Stimulated activated CD8-positive, alpha-beta memory T cell treated with anti-CD3 and anti-CD28 coated beads, Interleukin-7, amount 100 ng/mL, for 48 hours (primary cell): Measurements from ENCODE around the gene CARD14.
A peak's percentile ranks its signal among the peaks of the same experiment; 100 is the strongest.
"Not testable (repeated sequence)": the region's sequence is repeated elsewhere in the genome, so short reads cannot be mapped to it uniquely, and the experiment has no call there.

Source experiments
- DNase-seq, 2 donors: peaks; one replicate each; pipeline ENCODE4 v3.0.0-alpha.2; 2020; ENCODE audit warnings: low read depth in 1 of 2; ENCODE audit errors: extremely low read depth in 1 of 2

The CARD14 gene

GRCh38 chr17:80247561-80247960 is 77.7 kb downstream of the CARD14 start:
- no peak for DNase-seq

- no peak for DNase-seq
These were observed 78.4 kb downstream of the CARD14 start for GRCh38 chr17:80248001-80248893.

GRCh38 chr17:80248894-80249710 is 79.3 kb downstream of the CARD14 start:
- no peak for DNase-seq

GRCh38 chr17:80251966-80252365 is 82.1 kb downstream of the CARD14 start:
- no peak for DNase-seq

DNA sequence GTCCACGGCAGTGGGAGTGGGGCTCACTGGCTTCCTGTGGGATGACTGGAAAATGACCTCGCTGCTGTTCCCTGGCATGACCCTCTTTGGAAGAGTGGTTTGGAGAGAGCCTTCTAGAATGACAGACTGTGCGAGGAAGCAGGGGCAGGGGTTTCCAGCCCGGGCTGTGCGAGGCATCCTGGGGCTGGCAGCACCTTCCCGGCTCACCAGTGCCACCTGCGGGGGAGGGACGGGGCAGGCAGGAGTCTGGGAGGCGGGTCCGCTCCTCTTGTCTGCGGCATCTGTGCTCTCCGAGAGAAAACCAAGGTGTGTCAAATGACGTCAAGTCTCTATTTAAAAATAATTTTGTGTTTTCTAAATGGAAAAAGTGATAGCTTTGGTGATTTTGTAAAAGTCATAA is 83.0 kb downstream of the CARD14 start:
- DNase-seq, result peak; percentile 76 to 85

DNA sequence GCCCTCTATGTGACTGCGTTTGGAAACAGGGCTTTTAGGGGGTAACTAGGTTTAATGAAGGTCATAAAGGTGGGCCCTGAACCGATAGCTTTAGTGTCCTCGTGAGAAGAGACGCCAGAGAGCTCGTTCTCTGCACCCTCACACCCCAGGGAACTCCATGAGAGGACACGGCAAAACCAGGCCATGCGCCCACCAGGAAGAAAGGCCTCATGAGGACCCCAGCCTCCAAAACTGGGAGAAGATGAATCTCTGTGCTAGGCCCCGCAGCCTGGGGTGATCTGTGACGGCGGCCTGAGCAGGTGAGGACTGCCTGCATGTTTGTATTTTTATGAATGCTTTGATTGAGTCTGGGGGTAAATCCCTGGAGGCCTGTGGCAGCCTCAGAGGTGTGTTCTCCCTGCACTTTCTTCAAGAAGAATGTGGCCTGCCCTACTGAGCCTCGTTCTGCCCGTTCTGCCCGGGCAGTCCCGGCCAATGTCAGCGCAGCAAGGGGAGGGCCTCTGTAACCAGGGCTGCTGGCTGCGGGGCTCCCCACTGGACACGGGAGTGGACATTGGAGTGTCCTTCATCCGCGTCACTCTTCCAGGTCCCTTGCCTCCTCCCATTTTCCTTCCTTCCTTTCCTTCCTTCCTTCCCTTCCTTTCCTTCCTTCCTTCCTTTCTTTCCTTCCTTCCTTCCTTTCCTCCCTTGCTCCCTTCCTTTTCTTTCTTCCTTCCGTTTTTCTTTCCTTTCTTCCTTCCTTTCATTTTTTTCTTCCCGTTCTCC is 84.0 kb downstream of the CARD14 start:
- no peak for DNase-seq

DNA sequence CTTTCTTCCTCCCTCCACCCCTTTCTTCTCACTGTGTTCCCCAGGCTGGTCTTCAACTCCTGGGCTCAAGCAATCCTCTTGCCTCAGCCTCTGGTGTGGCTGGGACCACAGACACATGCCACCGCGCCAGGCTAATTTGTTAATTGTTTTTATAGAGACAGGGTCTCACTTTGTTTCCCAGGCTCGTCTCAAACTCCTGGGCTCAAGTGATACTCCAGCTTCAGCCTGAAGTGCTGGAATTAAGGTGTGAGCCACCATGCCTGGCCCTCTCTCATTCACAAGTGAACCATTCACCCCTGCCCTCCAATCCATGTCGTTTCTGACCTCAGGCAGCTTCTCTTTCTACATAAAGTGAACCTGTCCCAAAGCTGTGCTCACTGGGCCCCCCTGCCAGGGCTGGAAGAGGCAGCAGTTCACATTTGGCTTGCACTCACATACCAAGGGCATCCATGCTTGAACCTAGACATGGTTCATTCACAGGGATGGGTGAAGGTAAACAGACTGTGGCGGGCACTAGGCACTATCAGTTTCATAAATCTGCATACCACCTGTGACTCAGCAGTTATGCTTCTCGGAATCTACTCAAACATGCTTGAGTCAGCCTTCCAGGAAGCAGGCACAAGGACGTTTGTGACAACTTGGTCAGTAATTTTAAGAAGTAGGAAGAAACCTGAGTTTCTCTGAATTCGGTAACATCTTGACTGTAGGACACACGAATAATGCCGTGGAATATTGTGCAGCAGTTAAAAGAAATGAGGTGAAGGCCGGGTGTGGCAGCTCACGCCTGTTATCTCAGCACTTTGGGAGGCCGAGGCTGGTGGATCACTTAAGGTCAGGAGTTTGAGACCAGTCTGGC is 84.8 kb downstream of the CARD14 start:
- peak in 1 of 2 donors; percentile 70 for DNase-seq

DNA sequence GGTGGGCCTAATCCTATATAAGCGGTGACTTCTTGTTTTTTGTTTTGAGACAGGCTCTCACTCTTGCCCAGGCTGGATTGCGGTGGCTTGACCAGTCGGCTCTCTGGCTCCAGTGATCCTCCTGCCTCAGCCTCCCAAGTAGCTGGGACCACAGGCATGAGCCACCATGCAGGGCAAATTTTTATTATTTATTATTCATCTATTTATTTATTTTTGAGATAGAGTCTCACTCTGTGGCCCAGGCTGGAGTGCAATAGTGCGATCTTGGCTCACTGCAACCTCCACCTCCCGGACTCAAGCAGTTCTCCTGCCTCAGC is 86.2 kb downstream of the CARD14 start:
- DNase-seq, result no peak

DNA sequence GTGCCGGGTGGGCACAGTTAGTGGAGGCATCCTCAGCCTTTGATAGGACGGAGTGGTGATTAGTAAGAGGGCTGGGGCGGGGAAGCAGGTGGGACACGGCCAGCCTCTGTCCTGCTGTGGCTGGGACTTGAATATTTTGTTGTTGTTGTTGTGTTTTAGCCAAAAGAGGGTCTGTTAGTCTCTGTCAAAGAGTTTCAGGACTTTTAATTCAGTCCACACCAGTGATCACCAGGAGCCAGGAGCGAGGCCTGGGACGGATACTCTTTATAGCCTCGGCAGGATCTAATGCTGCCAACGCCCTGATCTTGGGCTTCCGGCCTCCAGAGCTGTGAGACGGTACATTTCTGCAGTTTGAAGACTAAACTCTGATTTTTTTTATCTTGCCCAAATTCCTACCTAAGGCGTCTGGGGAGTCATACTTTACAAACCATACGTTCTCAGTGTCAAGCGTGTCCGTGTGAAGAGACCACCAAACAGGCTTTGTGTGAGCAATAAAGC is 87.9 kb downstream of the CARD14 start:
- no peak for DNase-seq

DNA sequence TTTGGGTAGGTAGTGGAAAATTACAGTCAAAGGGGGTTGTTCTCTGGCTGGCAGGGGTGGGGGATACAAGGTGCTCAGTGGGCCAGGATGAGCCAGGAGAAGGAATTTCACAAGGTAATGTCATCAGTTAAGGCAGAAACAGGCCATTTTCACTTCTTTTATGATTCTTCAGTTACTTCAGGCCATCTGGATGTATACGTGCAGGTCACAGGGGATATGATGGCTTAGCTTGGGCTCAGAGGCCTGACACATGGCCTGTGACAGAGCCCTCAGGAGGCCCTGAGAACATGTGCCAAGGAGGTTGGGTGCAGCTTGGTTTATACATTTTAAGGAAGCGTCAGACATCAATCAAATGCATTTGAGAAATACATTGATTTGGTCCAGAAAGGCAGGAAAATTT is 88.5 kb downstream of the CARD14 start:
- not testable (repeated sequence) for DNase-seq
